Keratinocyte (primary cell): ENCODE data around the gene AFAP1L2. TPM values are rescaled to one million over a fixed set of nuclear protein-coding genes. Genes with fewer than 3 reads are reported as not detected.

Source experiments
- DNase-seq: peaks from one replicate; pipeline ENCODE4 v3.0.0-alpha.2; 2011; ENCODE audit warnings: low read depth, missing footprints, low spot score
- FAIRE-seq: peaks from 2 replicates; lab custom pipeline; 2011; peaks lifted over from hg19 to GRCh38; lab: Jason Lieb, UNC
- H2AFZ ChIP-seq: 2 replicates; pipeline ENCODE4 v1.6.0; 2012; ENCODE audit warnings: low read length, control low read depth, inconsistent platforms; ENCODE audit not compliant: control insufficient read depth
- H3K27ac ChIP-seq: 2 replicates; pipeline ENCODE4 v1.5.1; 2011; ENCODE audit warnings: low read length; ENCODE audit not compliant: control insufficient read depth, insufficient read depth
- H3K27me3 ChIP-seq: 3 replicates; pipeline ENCODE4 v1.6.0; 2011; ENCODE audit warnings: low read length; ENCODE audit not compliant: control insufficient read depth, insufficient read depth; ENCODE audit errors: extremely low read depth
- H3K36me3 ChIP-seq, 2 experiments: 2 replicates in 1 of 2; 3 replicates in 1 of 2; pipeline ENCODE4 v1.5.1; 2011; ENCODE audit warnings: low read length in 2 of 2, mild to moderate bottlenecking in 1 of 2; ENCODE audit not compliant: control insufficient read depth in 2 of 2, insufficient read depth in 2 of 2; ENCODE audit errors: extremely low read depth in 1 of 2
- H3K4me1 ChIP-seq: 3 replicates; pipeline ENCODE4 v1.5.1; 2011; ENCODE audit warnings: low read length; ENCODE audit not compliant: control insufficient read depth, insufficient read depth; ENCODE audit errors: extremely low read depth
- H3K4me2 ChIP-seq: 3 replicates; pipeline ENCODE4 v1.6.0; 2011; ENCODE audit warnings: low read depth, low read length; ENCODE audit not compliant: control insufficient read depth, insufficient read depth; ENCODE audit errors: extremely low read depth
- H3K4me3 ChIP-seq, 3 experiments: fragments of 200-600 bp in 1 of 3; sonication (generic) in 1 of 3; 2 replicates in 2 of 3; 3 replicates in 1 of 3; pipeline ENCODE4 v1.5.1; 2011 to 2016; ENCODE audit warnings: low read length in 3 of 3, mild to moderate bottlenecking in 3 of 3, control low read depth in 2 of 3, inconsistent platforms in 1 of 3, low read depth in 1 of 3, mixed read lengths in 1 of 3, mixed run types in 1 of 3, moderate library complexity in 1 of 3; ENCODE audit not compliant: control insufficient read depth in 2 of 3, insufficient read depth in 2 of 3; ENCODE audit errors: extremely low read depth in 1 of 3
- H3K79me2 ChIP-seq: 2 replicates; pipeline ENCODE4 v1.6.0; 2012; ENCODE audit warnings: low read length; ENCODE audit not compliant: control insufficient read depth, insufficient read depth
- H3K9ac ChIP-seq: 3 replicates; pipeline ENCODE4 v1.6.0; 2011; ENCODE audit warnings: low read length; ENCODE audit not compliant: control insufficient read depth, insufficient read depth; ENCODE audit errors: extremely low read depth
- H3K9me1 ChIP-seq: 3 replicates; pipeline ENCODE4 v1.6.0; 2011; ENCODE audit warnings: low read length; ENCODE audit not compliant: control insufficient read depth, insufficient read depth; ENCODE audit errors: extremely low read depth
- H3K9me3 ChIP-seq: 2 replicates; pipeline ENCODE4 v1.5.1; 2012; ENCODE audit warnings: low read depth, low read length; ENCODE audit not compliant: control insufficient read depth
- H4K20me1 ChIP-seq: 3 replicates; pipeline ENCODE4 v1.6.0; 2011; ENCODE audit warnings: low read length; ENCODE audit not compliant: control insufficient read depth, insufficient read depth; ENCODE audit errors: extremely low read depth
- CTCF ChIP-seq, 3 experiments: IDR thresholded peaks in 1 of 3; conservative IDR thresholded peaks in 1 of 3; optimal IDR thresholded peaks in 1 of 3; 2 replicates in 2 of 3; 3 replicates in 1 of 3; pipeline versions ENCODE3 to v1.5.1; 2011; ENCODE audit warnings: low read length in 3 of 3, mild to moderate bottlenecking in 3 of 3, moderate library complexity in 2 of 3, control low read depth in 1 of 3, inconsistent platforms in 1 of 3; ENCODE audit not compliant: insufficient read depth in 2 of 3; ENCODE audit errors: extremely low read depth in 1 of 3
- EZH2 ChIP-seq: IDR thresholded peaks from one replicate; pipeline ENCODE4 v1.6.1; 2012; ENCODE audit warnings: inconsistent platforms, mild to moderate bottlenecking, low read length, moderate library complexity
- dilution Hi-C: fragments of 300-500 bp; cut with MboI; formaldehyde crosslinking; loops from one replicate; pipeline ENCODE4 v1.7.0; 2020; ENCODE audit warnings: low sequenced_read_pairs; ENCODE audit not compliant: extremely low pct_ligation_motif_present
- polyA plus RNA-seq, 5 experiments: library from polyadenylated mRNA; depleted of rRNA in 3 of 5; stranded (reverse) in 3 of 5; stranded (forward) in 1 of 5; unstranded in 1 of 5; fragments of >200 nt; gene quantifications; 1 replicate in 1 of 5; 2 replicates in 3 of 5; 3 replicates in 1 of 5; pipeline versions ENCODE4 v1.2.1 to v1.2.3, GENCODE V29; 2011 to 2012; ENCODE audit warnings: missing spikeins in 2 of 5, low read depth in 1 of 5, low replicate concordance in 1 of 5

AFAP1L2 gene
- polyA plus RNA-seq, 1 donor (not counting 4 experiments of a cell fraction or from before 2014, with no cell fraction given): 40.4 TPM

GRCh38 chr10:114301177-114301576 is 103.1 kb downstream of the AFAP1L2 start:
- H3K9me3 ChIP-seq: peaks cover 7% of the 10 kb centered on the region
- H3K27ac ChIP-seq: peak overlapping the region; percentile 15
- H3K9me1 ChIP-seq: no peaks in the 10 kb centered on the region
- peaks cover 26% of the 10 kb centered on the region for H3K4me1 ChIP-seq
- no peak overlapping the region for H3K4me3 ChIP-seq
- TF ChIP-seq EZH2 (no peak), CTCF (optimal IDR thresholded peaks at IDR 0.05 in 1 of 3, IDR thresholded peaks at IDR 0.05 in 1 of 3, conservative IDR thresholded peaks at IDR 0.05 in 1 of 3; ENCODE audit: extremely low read depth in 1 of 3, insufficient read depth in 2 of 3, low read length in 3 of 3) (peak in 2 of 3 experiments; percentile 29 to 47)
- no peaks in the 10 kb centered on the region for H4K20me1 ChIP-seq
- H3K4me2 ChIP-seq: no peak overlapping the region
- FAIRE-seq (peak; percentile 97), DNase-seq (peak; percentile 66)
- H3K79me2 ChIP-seq: no peaks in the 10 kb centered on the region
- dilution Hi-C loops: no loop called here
- H3K36me3 ChIP-seq: peaks cover 34% of the 10 kb centered on the region in 2 experiments
- H3K9ac ChIP-seq: no peak overlapping the region
- no peak overlapping the region for H2AFZ ChIP-seq
- no peaks in the 10 kb centered on the region for H3K27me3 ChIP-seq

- DNase-seq (no peak), FAIRE-seq (no peak)
- Histone ChIP-seq H2AFZ (no peak overlapping the region), H3K27ac (no peak overlapping the region), H3K4me1 (peaks cover 26% of the 10 kb centered on the region), H3K4me3 (no peak overlapping the region), H3K9me3 (peaks cover 17% of the 10 kb centered on the region), H3K9me1 (no peaks in the 10 kb centered on the region), H3K4me2 (no peak overlapping the region), H4K20me1 (no peaks in the 10 kb centered on the region), H3K9ac (no peak overlapping the region), H3K79me2 (no peaks in the 10 kb centered on the region), H3K36me3 (peaks cover 43 to 45% of the 10 kb centered on the region in 2 experiments), H3K27me3 (no peaks in the 10 kb centered on the region)
- no peak for TF ChIP-seq CTCF (optimal IDR thresholded peaks at IDR 0.05 in 1 of 3, IDR thresholded peaks at IDR 0.05 in 1 of 3, conservative IDR thresholded peaks at IDR 0.05 in 1 of 3; ENCODE audit: extremely low read depth in 1 of 3, insufficient read depth in 2 of 3, low read length in 3 of 3)
- dilution Hi-C loops: no loop called here
Observed at GRCh38 chr10:114300036-114300645, 104.2 kb downstream of the AFAP1L2 start.
